HG03097 (cell line): ENCODE results near the gene SCYGR5.
"Not testable (repeated sequence)": the region's sequence is repeated elsewhere in the genome, so short reads cannot be mapped to it uniquely, and the experiment has no call there.

Experiments used
- ATAC-seq: cut with Tn5 transposase; IDR thresholded peaks from one replicate; pipeline ENCODE4 v1.9.1; 2021; ENCODE audit not compliant: unreplicated experiment, low FRiP score

Gene SCYGR5

GRCh38 chr2:227671170-227671905 is 4.7 kb downstream of the SCYGR5 start:
- ATAC-seq, result no peak

GRCh38 chr2:227673620-227674019 is 7.0 kb downstream of the SCYGR5 start:
- ATAC-seq, result not testable (repeated sequence)

- ATAC-seq, result no peak
Measured at GRCh38 chr2:227674485-227674884, 7.9 kb downstream of the SCYGR5 start.

GRCh38 chr2:227677928-227678327 is 11.3 kb downstream of the SCYGR5 start:
- ATAC-seq, result no peak

GRCh38 chr2:227684258-227684657 is 17.7 kb downstream of the SCYGR5 start:
- ATAC-seq, result no peak

GRCh38 chr2:227687189-227687588 is 20.6 kb downstream of the SCYGR5 start:
- no peak for ATAC-seq

GRCh38 chr2:227696990-227697679 is 30.5 kb downstream of the SCYGR5 start:
- no peak for ATAC-seq

GRCh38 chr2:227701556-227701955 is 35.0 kb downstream of the SCYGR5 start:
- ATAC-seq, result no peak

- no peak for ATAC-seq
Measured at GRCh38 chr2:227703280-227703732, 36.7 kb downstream of the SCYGR5 start.

GRCh38 chr2:227703961-227704360 is 37.4 kb downstream of the SCYGR5 start:
- no peak for ATAC-seq

- ATAC-seq, result no peak
Measured at GRCh38 chr2:227706859-227707258, 40.3 kb downstream of the SCYGR5 start.

GRCh38 chr2:227707390-227707789 is 40.8 kb downstream of the SCYGR5 start:
- ATAC-seq, result no peak

- ATAC-seq, result no peak
Measured at GRCh38 chr2:227710986-227711385, 44.4 kb downstream of the SCYGR5 start.

- ATAC-seq, result no peak
Measured at GRCh38 chr2:227713291-227713690, 46.7 kb downstream of the SCYGR5 start.

GRCh38 chr2:227716501-227716900 is 49.9 kb downstream of the SCYGR5 start:
- ATAC-seq, result no peak
